ENCODE results near the gene LAMC1. TPM values are rescaled to one million over a fixed set of nuclear protein-coding genes. Genes with fewer than 3 reads are reported as not detected.
A peak's percentile ranks its signal among the peaks of the same experiment; 100 is the strongest.

Gene LAMC1
- total and polyA plus RNA-seq, 2 experiments from 2014 or later = 18.4 to 116 TPM

GRCh38 chr1:183194527-183195141 is 171.4 kb downstream of the LAMC1 start:
- Mint-ChIP-seq H3K4me3 (no peak overlapping the region; the same call in 2 of the 3 replicates), H3K27me3 (ENCODE audit: insufficient read depth, low read depth, poor library complexity) (peaks cover 3% of the 10 kb centered on the region), H3K4me1 (peaks cover 35% of the 10 kb centered on the region), H3K27ac (peak overlapping the region; percentile 86), H3K9me3 (no peaks in the 10 kb centered on the region), H3K36me3 (ENCODE audit: low read depth) (no peaks in the 10 kb centered on the region; the same call in 2 of the 3 replicates)
- H3K4me2 ChIP-seq = peak overlapping the region; percentile 39
- H3F3A ChIP-seq (replicated peaks; ENCODE audit: low read depth) = no peaks in the 10 kb centered on the region
- peak; percentile 70 for ATAC-seq
- H3K79me2 ChIP-seq (replicated peaks; ENCODE audit: insufficient read depth) = no peaks in the 10 kb centered on the region
- H3K27ac ChIP-seq (ENCODE audit: low read depth) = peak overlapping the region; percentile 62
- H2AFZ ChIP-seq = no peak overlapping the region
- TF ChIP-seq EZH2 (IDR thresholded peaks at IDR 0.05; ENCODE audit: low read depth, unreplicated experiment) = no peak
- peak; percentile 71 for DNase-seq (ENCODE audit: low spot score)
- no peaks in the 10 kb centered on the region for H3K27me3 ChIP-seq (ENCODE audit: insufficient read depth)
- H3K4me1 ChIP-seq (ENCODE audit: insufficient read depth) = peaks cover 33% of the 10 kb centered on the region
- H3K36me3 ChIP-seq (ENCODE audit: insufficient read depth) = no peaks in the 10 kb centered on the region
- H3K4me3 ChIP-seq = no peak overlapping the region
- no peaks in the 10 kb centered on the region for H3K9me2 ChIP-seq (ENCODE audit: insufficient read depth)
- H4K20me1 ChIP-seq (replicated peaks; ENCODE audit: insufficient read depth) = no peaks in the 10 kb centered on the region

- peak overlapping the region; percentile 62 for H3K27ac ChIP-seq (ENCODE audit: low read depth)
Observed at GRCh38 chr1:183195142-183195574, 171.9 kb downstream of the LAMC1 start.

More at GRCh38 chr1:183195142-183195574, 171.9 kb downstream of the LAMC1 start:
- ATAC-seq (peak; percentile 32; the same call in 2 of the 3 replicates), DNase-seq (ENCODE audit: low spot score) (no peak)
- Mint-ChIP-seq H3K27me3 (ENCODE audit: insufficient read depth, low read depth, poor library complexity) (peaks cover 3% of the 10 kb centered on the region), H3K36me3 (ENCODE audit: low read depth) (no peaks in the 10 kb centered on the region; the same call in 2 of the 3 replicates), H3K4me1 (peaks cover 35% of the 10 kb centered on the region), H3K4me3 (no peak overlapping the region; the same call in 2 of the 3 replicates), H3K27ac (peak overlapping the region; percentile 86), H3K9me3 (no peaks in the 10 kb centered on the region)
- Histone ChIP-seq H3K9me2 (ENCODE audit: insufficient read depth) (no peaks in the 10 kb centered on the region), H3K36me3 (ENCODE audit: insufficient read depth) (no peaks in the 10 kb centered on the region), H2AFZ (no peak overlapping the region), H3F3A (replicated peaks; ENCODE audit: low read depth) (no peaks in the 10 kb centered on the region), H3K4me2 (peak overlapping the region; percentile 39), H3K27me3 (ENCODE audit: insufficient read depth) (no peaks in the 10 kb centered on the region), H3K4me1 (ENCODE audit: insufficient read depth) (peaks cover 36% of the 10 kb centered on the region), H3K79me2 (replicated peaks; ENCODE audit: insufficient read depth) (no peaks in the 10 kb centered on the region), H3K4me3 (no peak overlapping the region), H4K20me1 (replicated peaks; ENCODE audit: insufficient read depth) (no peaks in the 10 kb centered on the region)
- TF ChIP-seq NANOG (IDR thresholded peaks at IDR 0.05; ENCODE audit: borderline replicate concordance) (0 out of 2 replicates have a peak, but pooled peaks have one; percentile 3), ETS1 (IDR thresholded peaks at IDR 0.05) (no peak)
- TF ChIP-seq, protein P1, sequence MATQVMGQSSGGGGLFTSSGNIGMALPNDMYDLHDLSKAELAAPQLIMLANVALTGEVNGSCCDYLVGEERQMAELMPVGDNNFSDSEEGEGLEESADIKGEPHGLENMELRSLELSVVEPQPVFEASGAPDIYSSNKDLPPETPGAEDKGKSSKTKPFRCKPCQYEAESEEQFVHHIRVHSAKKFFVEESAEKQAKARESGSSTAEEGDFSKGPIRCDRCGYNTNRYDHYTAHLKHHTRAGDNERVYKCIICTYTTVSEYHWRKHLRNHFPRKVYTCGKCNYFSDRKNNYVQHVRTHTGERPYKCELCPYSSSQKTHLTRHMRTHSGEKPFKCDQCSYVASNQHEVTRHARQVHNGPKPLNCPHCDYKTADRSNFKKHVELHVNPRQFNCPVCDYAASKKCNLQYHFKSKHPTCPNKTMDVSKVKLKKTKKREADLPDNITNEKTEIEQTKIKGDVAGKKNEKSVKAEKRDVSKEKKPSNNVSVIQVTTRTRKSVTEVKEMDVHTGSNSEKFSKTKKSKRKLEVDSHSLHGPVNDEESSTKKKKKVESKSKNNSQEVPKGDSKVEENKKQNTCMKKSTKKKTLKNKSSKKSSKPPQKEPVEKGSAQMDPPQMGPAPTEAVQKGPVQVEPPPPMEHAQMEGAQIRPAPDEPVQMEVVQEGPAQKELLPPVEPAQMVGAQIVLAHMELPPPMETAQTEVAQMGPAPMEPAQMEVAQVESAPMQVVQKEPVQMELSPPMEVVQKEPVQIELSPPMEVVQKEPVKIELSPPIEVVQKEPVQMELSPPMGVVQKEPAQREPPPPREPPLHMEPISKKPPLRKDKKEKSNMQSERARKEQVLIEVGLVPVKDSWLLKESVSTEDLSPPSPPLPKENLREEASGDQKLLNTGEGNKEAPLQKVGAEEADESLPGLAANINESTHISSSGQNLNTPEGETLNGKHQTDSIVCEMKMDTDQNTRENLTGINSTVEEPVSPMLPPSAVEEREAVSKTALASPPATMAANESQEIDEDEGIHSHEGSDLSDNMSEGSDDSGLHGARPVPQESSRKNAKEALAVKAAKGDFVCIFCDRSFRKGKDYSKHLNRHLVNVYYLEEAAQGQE (IDR thresholded peaks at IDR 0.05; ENCODE audit: unreplicated experiment) = no peak

Small RNA genes lying within 50 kb of the gene (small RNA-seq; reads per million reads assigned to genes)
- not detected for gene RNU6-41P (ENCODE audit: low replicate concordance)

Other genes with a start within 250 kb of the LAMC1 start
- gene NPL, start 233.6 kb upstream of the LAMC1 start, total RNA-seq (2014; rRNA removed; shearing (Covaris generic)) = 1.2 and 2.8 TPM in 2 replicates
- gene NPL, start 233.6 kb upstream of the LAMC1 start, polyA plus RNA-seq (2016; fragmentation: Nextera tagmentation; extraction: Ambion mirVana) = 2.4 TPM in 2 replicates
- gene DHX9, start 184.1 kb upstream of the LAMC1 start, total RNA-seq (2014; rRNA removed; shearing (Covaris generic)) = 239 and 262 TPM in 2 replicates
- 127 and 151 TPM in 2 replicates for gene DHX9, start 184.1 kb upstream of the LAMC1 start, polyA plus RNA-seq (2016; fragmentation: Nextera tagmentation; extraction: Ambion mirVana)
- gene SHCBP1L, start 70.3 kb upstream of the LAMC1 start, total RNA-seq (2014; rRNA removed; shearing (Covaris generic)) = not detected in 2 replicates
- not detected in 2 replicates for gene SHCBP1L, start 70.3 kb upstream of the LAMC1 start, polyA plus RNA-seq (2016; fragmentation: Nextera tagmentation; extraction: Ambion mirVana)
- gene LAMC2, start 162.8 kb downstream of the LAMC1 start, total RNA-seq (2014; rRNA removed; shearing (Covaris generic)) = 19.0 and 19.5 TPM in 2 replicates
- 3.4 and 4.3 TPM in 2 replicates for gene LAMC2, start 162.8 kb downstream of the LAMC1 start, polyA plus RNA-seq (2016; fragmentation: Nextera tagmentation; extraction: Ambion mirVana)

Measured in GM23338 (cell line).